GM23338 (cell line): Measurements from ENCODE around the gene FAM89B. TPM values are rescaled to one million over a fixed set of nuclear protein-coding genes. Genes with fewer than 3 reads are reported as not detected.

ENCODE experiments used
- ATAC-seq: fragments of 200-7000 bp; cut with Tn5 transposase; 3 replicates; pipeline ENCODE4 v1.9.1; 2020
- DNase-seq: peaks from one replicate; pipeline ENCODE4 v3.0.0-alpha.2; 2015; ENCODE audit warnings: low spot score
- H2AFZ ChIP-seq: fragments of 200-600 bp; sonication (generic); 2 replicates; pipeline ENCODE4 v1.8.0; 2016; ENCODE audit warnings: antibody characterized with exemption, mild to moderate bottlenecking, moderate library complexity
- H3F3A ChIP-seq: fragments of 200-600 bp; sonication (generic); replicated peaks from 2 replicates; pipeline ENCODE4 v1.8.0; 2017; ENCODE audit warnings: antibody characterized with exemption, mixed run types, low read depth
- H3K27ac ChIP-seq: fragments of 200-600 bp; sonication (generic); 2 replicates; pipeline ENCODE4 v1.6.1; 2016; ENCODE audit warnings: low read depth
- H3K27me3 ChIP-seq: fragments of 200-600 bp; sonication (generic); 2 replicates; pipeline ENCODE4 v1.8.0; 2016; ENCODE audit warnings: mild to moderate bottlenecking, mixed run types, moderate library complexity; ENCODE audit not compliant: insufficient read depth
- H3K36me3 ChIP-seq: fragments of 200-600 bp; sonication (generic); 2 replicates; pipeline ENCODE4 v1.8.0; 2016; ENCODE audit warnings: mild to moderate bottlenecking; ENCODE audit not compliant: insufficient read depth
- H3K4me1 ChIP-seq: fragments of 200-600 bp; sonication (generic); 2 replicates; pipeline ENCODE4 v1.8.0; 2016; ENCODE audit warnings: mild to moderate bottlenecking, moderate library complexity; ENCODE audit not compliant: insufficient read depth
- H3K4me2 ChIP-seq: fragments of 200-600 bp; sonication (generic); 2 replicates; pipeline ENCODE4 v1.7.1; 2017; ENCODE audit warnings: mixed run types
- H3K4me3 ChIP-seq: fragments of 200-600 bp; sonication (generic); 2 replicates; pipeline ENCODE4 v1.6.1; 2016; ENCODE audit warnings: mixed run types
- H3K79me2 ChIP-seq: fragments of 200-600 bp; sonication (generic); replicated peaks from 2 replicates; pipeline ENCODE4 v1.8.0; 2017; ENCODE audit warnings: mild to moderate bottlenecking; ENCODE audit not compliant: insufficient read depth
- H3K9me2 ChIP-seq: fragments of 200-600 bp; sonication (generic); 2 replicates; pipeline ENCODE4 v1.8.0; 2017; ENCODE audit not compliant: insufficient read depth
- H4K20me1 ChIP-seq: fragments of 200-600 bp; sonication (generic); replicated peaks from 2 replicates; pipeline ENCODE4 v1.8.0; 2017; ENCODE audit warnings: mild to moderate bottlenecking; ENCODE audit not compliant: insufficient read depth
- H3K27ac Mint-ChIP-seq: 2 replicates; pipeline ENCODE4 v1.8.0; 2020; ENCODE audit warnings: inconsistent platforms, mild to moderate bottlenecking, moderate library complexity, mixed read lengths
- H3K27me3 Mint-ChIP-seq: 3 replicates; pipeline ENCODE4 v1.8.0; 2022; ENCODE audit warnings: low read depth, mild to moderate bottlenecking, moderate library complexity, mixed read lengths, inconsistent platforms; ENCODE audit not compliant: insufficient read depth, poor library complexity
- H3K36me3 Mint-ChIP-seq: 3 replicates; pipeline ENCODE4 v1.8.0; 2021; ENCODE audit warnings: low read depth, mild to moderate bottlenecking, inconsistent platforms, moderate library complexity, mixed read lengths
- H3K4me1 Mint-ChIP-seq: 3 replicates; pipeline ENCODE4 v1.8.0; 2020; ENCODE audit warnings: mild to moderate bottlenecking, inconsistent platforms, mixed read lengths
- H3K4me3 Mint-ChIP-seq: 3 replicates; pipeline ENCODE4 v1.8.0; 2021; ENCODE audit warnings: moderate library complexity, mild to moderate bottlenecking, inconsistent platforms, mixed read lengths
- H3K9me3 Mint-ChIP-seq: 3 replicates; pipeline ENCODE4 v1.8.0; 2020; ENCODE audit warnings: moderate library complexity, mild to moderate bottlenecking, inconsistent platforms, mixed read lengths
- CREB1 ChIP-seq: fragments of 250-450 bp; sonication (Bioruptor Pico); IDR thresholded peaks from 2 replicates; pipeline ENCODE4 v1.5.0; 2020; ENCODE audit warnings: low read depth, mild to moderate bottlenecking, moderate library complexity
- CTCF ChIP-seq, 2 experiments: fragments of 200-600 bp in 1 of 2; sonication (generic) in 1 of 2; conservative IDR thresholded peaks; 2 replicates each; pipeline versions ENCODE4 v1.5.1 to v1.6.1; 2016 to 2017; ENCODE audit warnings: antibody characterized with exemption in 2 of 2, low read depth in 2 of 2, mild to moderate bottlenecking in 2 of 2, moderate library complexity in 1 of 2
- ETS1 ChIP-seq: IDR thresholded peaks from 2 replicates; pipeline ENCODE4 v1.6.1; 2016; ENCODE audit warnings: antibody characterized with exemption
- EZH2 ChIP-seq: fragments of 200-600 bp; sonication (generic); IDR thresholded peaks from one replicate; pipeline ENCODE4 v1.8.0; 2017; ENCODE audit warnings: antibody characterized with exemption, mild to moderate bottlenecking, low read depth; ENCODE audit not compliant: unreplicated experiment
- JUNB ChIP-seq: IDR thresholded peaks from one replicate; pipeline ENCODE4 v1.6.1; 2016; ENCODE audit warnings: antibody characterized with exemption; ENCODE audit not compliant: unreplicated experiment
- POLR2AphosphoS5 ChIP-seq: IDR thresholded peaks from 2 replicates; pipeline ENCODE4 v1.6.1; 2016; ENCODE audit warnings: antibody characterized with exemption, low read depth
- REST ChIP-seq: IDR thresholded peaks from one replicate; pipeline ENCODE4 v1.6.1; 2018; ENCODE audit warnings: antibody characterized with exemption; ENCODE audit not compliant: unreplicated experiment
- STAT1 ChIP-seq: IDR thresholded peaks from one replicate; pipeline ENCODE4 v1.6.1; 2016; ENCODE audit warnings: antibody characterized with exemption; ENCODE audit not compliant: unreplicated experiment
- ZNF114 ChIP-seq: fragments of 250-450 bp; sonication (Bioruptor Pico); IDR thresholded peaks from 2 replicates; pipeline ENCODE4 v1.5.0; 2020; ENCODE audit warnings: mild to moderate bottlenecking, moderate library complexity
- ZNF331 ChIP-seq: fragments of 250-450 bp; sonication (Bioruptor Pico); IDR thresholded peaks from 2 replicates; pipeline ENCODE4 v1.5.0; 2020; ENCODE audit warnings: low read depth, mild to moderate bottlenecking, moderate library complexity
- ZNF462 ChIP-seq: fragments of 250-450 bp; sonication (Bioruptor Pico); IDR thresholded peaks from 2 replicates; pipeline ENCODE4 v1.5.0; 2020; ENCODE audit warnings: mild to moderate bottlenecking, moderate library complexity
- polyA plus RNA-seq: library from polyadenylated mRNA; unstranded; fragments of >200 nt; fragmentation: Nextera tagmentation; extraction: Ambion mirVana; gene quantifications from 2 replicates; pipeline ENCODE4 v1.2.1, GENCODE V29; 2016
- total RNA-seq: library from RNA; depleted of rRNA; stranded (reverse); fragments of >200 nt; shearing (Covaris generic); gene quantifications from 2 replicates; pipeline ENCODE4 v1.2.3, GENCODE V29; 2014

Gene FAM89B
- total and polyA plus RNA-seq, 2 experiments from 2014 or later = 13.0 to 18.2 TPM

- H2AFZ ChIP-seq = no peak overlapping the region
- H4K20me1 ChIP-seq = no peaks in the 10 kb centered on the region; the same call in 1 of the 2 replicates
- Mint-ChIP-seq H3K9me3 (no peaks in the 10 kb centered on the region), H3K27me3 (peaks cover 20% of the 10 kb centered on the region), H3K27ac (no peak overlapping the region), H3K4me3 (no peak overlapping the region), H3K4me1 (0 out of 3 replicates have a peak, but pooled peaks cover 2% of the 10 kb centered on the region), H3K36me3 (peaks cover 14% of the 10 kb centered on the region)
- ATAC-seq = no peak
- no peak for DNase-seq
- no peaks in the 10 kb centered on the region; the same call in 1 of the 2 replicates for H3K36me3 ChIP-seq
- peaks cover 30% of the 10 kb centered on the region; the same call in 1 of the 2 replicates for H3F3A ChIP-seq
- peaks cover 22% of the 10 kb centered on the region for H3K27me3 ChIP-seq
- no peak overlapping the region for H3K4me3 ChIP-seq
- H3K79me2 ChIP-seq = no peaks in the 10 kb centered on the region
- H3K4me2 ChIP-seq = no peak overlapping the region
- no peak overlapping the region for H3K27ac ChIP-seq
- peaks cover 5% of the 10 kb centered on the region; the same call in 1 of the 2 replicates for H3K4me1 ChIP-seq
- H3K9me2 ChIP-seq = no peaks in the 10 kb centered on the region
- TF ChIP-seq JUNB (no peak), ETS1 (no peak), CTCF (conservative IDR thresholded peaks at IDR 0.05; ENCODE audit: low read depth in 2 of 2) (no peak), ZNF331 (CRISPR knock-in tag) (no peak), STAT1 (no peak), REST (no peak), POLR2AphosphoS5 (no peak), ZNF462 (no peak), EZH2 (no peak), CREB1 (CRISPR knock-in tag) (no peak), ZNF114 (no peak)
These were observed 35.7 kb upstream of the FAM89B start for GRCh38 chr11:65536412-65537295.
